Omental fat pad (tissue), 4 donors: ENCODE results near the gene CIZ1. TPM values are rescaled to one million over a fixed set of nuclear protein-coding genes. Genes with fewer than 3 reads are reported as not detected.

Experiments
- ATAC-seq: fragments of 150-250 bp; one replicate; pipeline ENCODE4 v1.9.1; 2016; ENCODE audit warnings: mild to moderate bottlenecking, moderate library complexity; ENCODE audit not compliant: low FRiP score
- DNase-seq: peaks from one replicate; pipeline ENCODE4 v3.0.0-alpha.2; 2019; ENCODE audit warnings: low spot score
- CTCF ChIP-seq, 3 donors: fragments of 450-650 bp; IDR thresholded peaks; one replicate each; pipeline ENCODE4 v1.5.1; 2016 to 2017; ENCODE audit warnings: antibody characterized with exemption in 3 of 3, mild to moderate bottlenecking in 3 of 3, moderate library complexity in 2 of 3
- total RNA-seq, 4 donors: library from RNA; depleted of rRNA; stranded (reverse); fragments of >200 nt; gene quantifications; one replicate each; pipeline ENCODE4 v1.1.0, GENCODE V29; 2016

Gene CIZ1
- total RNA-seq, 4 donors from 2014 or later = 40.1 to 70.1 (median 52.5) TPM

- ATAC-seq (no peak), DNase-seq (no peak)
- no peak for TF ChIP-seq CTCF (IDR thresholded peaks at IDR 0.05)
Observed at GRCh38 chr9:128211186-128211980, 20.0 kb upstream of the CIZ1 start.

- ATAC-seq = no peak
- DNase-seq = no peak
- no peak for TF ChIP-seq CTCF (IDR thresholded peaks at IDR 0.05)
Observed at GRCh38 chr9:128208946-128209669, 17.7 kb upstream of the CIZ1 start.

GRCh38 chr9:128208386-128208785 lies 17.0 kb upstream of the CIZ1 start:
- ATAC-seq = no peak
- no peak for DNase-seq
- TF ChIP-seq CTCF (IDR thresholded peaks at IDR 0.05) = no peak

GRCh38 chr9:128206916-128207910 lies 15.8 kb upstream of the CIZ1 start:
- no peak for ATAC-seq
- TF ChIP-seq CTCF (IDR thresholded peaks at IDR 0.05) = no peak
- DNase-seq = no peak

GRCh38 chr9:128206484-128206883 lies 15.1 kb upstream of the CIZ1 start:
- no peak for ATAC-seq
- TF ChIP-seq CTCF (IDR thresholded peaks at IDR 0.05) = no peak
- no peak for DNase-seq

GRCh38 chr9:128205296-128205944 lies 14.0 kb upstream of the CIZ1 start:
- no peak for ATAC-seq
- TF ChIP-seq CTCF (IDR thresholded peaks at IDR 0.05) = no peak
- no peak for DNase-seq
